ENCODE results near the gene GYS2.

GRCh38 chr12:21643758-21644157 lies 39.1 kb upstream of the GYS2 start:
- TF ChIP-seq CTCF (conservative IDR thresholded peaks at IDR 0.05; ENCODE audit: low read depth, low read length) (no peak), POLR2A (IDR thresholded peaks at IDR 0.05; ENCODE audit: low read depth, low read length) (no peak), RAD21 (IDR thresholded peaks at IDR 0.05; ENCODE audit: low read length) (no peak), USF2 (IDR thresholded peaks at IDR 0.05; ENCODE audit: low read depth, low read length) (no peak), BHLHE40 (IDR thresholded peaks at IDR 0.05; ENCODE audit: low read depth, low read length) (no peak), CEBPB (IDR thresholded peaks at IDR 0.05; ENCODE audit: low read depth, low read length) (peak; percentile 80), SMC3 (IDR thresholded peaks at IDR 0.05; ENCODE audit: low read depth, low read length) (no peak), RFX5 (IDR thresholded peaks at IDR 0.05; ENCODE audit: low read depth, low read length) (no peak), MAZ (IDR thresholded peaks at IDR 0.05; ENCODE audit: borderline replicate concordance, low read depth, low read length) (no peak)

All from IMR-90 (cell line).